Neural progenitor cell (in vitro differentiated cells): ENCODE results near the gene GPR162.

Experiments
- CTCF ChIP-seq: fragments of 200-600 bp; sonication (generic); IDR thresholded peaks from 2 replicates; pipeline ENCODE4 v1.5.1; 2017; ENCODE audit warnings: antibody characterized with exemption, mild to moderate bottlenecking
- EZH2 ChIP-seq: fragments of 200-600 bp; sonication (generic); IDR thresholded peaks from 2 replicates; pipeline ENCODE4 v1.6.1; 2017; ENCODE audit warnings: antibody characterized with exemption, mild to moderate bottlenecking, moderate library complexity
- EZH2phosphoT487 ChIP-seq: fragments of 200-600 bp; sonication (generic); IDR thresholded peaks from 2 replicates; pipeline ENCODE4 v1.6.1; 2017; ENCODE audit warnings: antibody characterized with exemption

DNA sequence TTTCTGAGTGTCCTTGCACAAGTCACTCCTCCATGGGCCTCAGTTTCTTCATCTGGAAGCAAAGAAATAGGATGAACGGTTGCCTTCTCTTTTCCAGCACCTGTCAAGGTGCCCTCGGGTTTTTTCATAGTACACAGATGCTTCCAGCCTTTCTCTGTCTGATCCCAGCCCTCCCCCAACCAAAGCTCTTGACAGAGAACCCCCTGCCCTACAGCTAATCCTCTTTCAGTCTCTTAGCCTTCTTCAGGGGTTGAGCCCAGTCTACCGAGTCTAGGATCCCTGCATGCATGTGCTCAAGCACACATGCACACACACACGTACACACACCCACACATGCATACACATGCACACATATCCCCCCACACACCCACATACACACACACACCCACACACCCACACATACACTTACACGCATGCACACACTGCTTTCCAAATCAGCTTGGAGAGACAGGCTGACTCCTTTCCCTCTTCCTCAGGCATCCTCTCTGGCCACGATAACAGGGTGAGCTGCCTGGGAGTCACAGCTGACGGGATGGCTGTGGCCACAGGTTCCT, 24.8 kb downstream of the GPR162 start:
- TF ChIP-seq CTCF (no peak), EZH2 (no peak), EZH2phosphoT487 (no peak)
